HT-29 (cell line): ENCODE results near the gene TEAD3. TPM values are rescaled to one million over a fixed set of nuclear protein-coding genes. Genes with fewer than 3 reads are reported as not detected.

ENCODE experiments used
- DNase-seq: peaks from one replicate; pipeline ENCODE4 v3.0.0-alpha.2; 2015; ENCODE audit warnings: low spot score
- total RNA-seq: library from RNA; depleted of rRNA; stranded (reverse); fragments of >200 nt; shearing (Covaris generic); gene quantifications from 2 replicates; pipeline ENCODE4 v1.2.3, GENCODE V29; 2014

Gene TEAD3
- total RNA-seq, 1 experiment from 2014 or later = 27.4 TPM

DNA sequence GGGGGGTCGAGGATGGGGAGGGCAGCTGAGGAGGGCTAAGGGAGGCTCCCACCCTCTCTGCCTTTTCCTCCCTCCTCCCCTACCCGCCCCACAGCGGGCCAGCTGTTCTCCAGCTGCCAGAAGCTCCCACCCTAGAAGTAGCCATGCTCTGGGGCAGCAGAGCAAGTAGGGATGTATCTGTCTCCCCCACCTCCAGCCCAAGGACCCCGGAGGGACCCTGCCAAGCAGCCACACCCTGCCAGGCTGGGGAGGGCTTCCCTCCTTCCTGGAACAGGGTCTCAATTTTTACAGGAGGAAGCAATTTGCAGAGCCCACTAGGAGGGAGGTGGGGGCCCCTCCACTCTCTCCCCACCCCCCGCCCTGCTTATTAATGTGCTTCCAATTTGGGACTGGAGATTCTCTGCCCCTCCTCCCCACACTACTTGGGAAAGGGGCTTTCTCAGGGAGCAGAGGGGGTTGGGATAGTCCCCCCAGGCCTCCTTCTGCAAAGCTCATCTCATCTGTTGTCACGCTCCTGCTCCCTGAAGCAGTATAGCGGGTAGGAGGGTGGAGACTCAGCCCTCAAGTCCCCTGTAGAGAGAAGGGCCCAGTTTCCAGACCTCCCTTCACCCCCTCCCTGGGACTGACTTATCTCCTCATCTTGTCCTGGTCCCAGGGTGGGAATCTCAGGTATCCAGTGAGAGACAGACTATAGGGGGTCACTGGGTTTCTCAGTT lies 4.5 kb downstream of the TEAD3 start:
- DNase-seq = no peak

DNA sequence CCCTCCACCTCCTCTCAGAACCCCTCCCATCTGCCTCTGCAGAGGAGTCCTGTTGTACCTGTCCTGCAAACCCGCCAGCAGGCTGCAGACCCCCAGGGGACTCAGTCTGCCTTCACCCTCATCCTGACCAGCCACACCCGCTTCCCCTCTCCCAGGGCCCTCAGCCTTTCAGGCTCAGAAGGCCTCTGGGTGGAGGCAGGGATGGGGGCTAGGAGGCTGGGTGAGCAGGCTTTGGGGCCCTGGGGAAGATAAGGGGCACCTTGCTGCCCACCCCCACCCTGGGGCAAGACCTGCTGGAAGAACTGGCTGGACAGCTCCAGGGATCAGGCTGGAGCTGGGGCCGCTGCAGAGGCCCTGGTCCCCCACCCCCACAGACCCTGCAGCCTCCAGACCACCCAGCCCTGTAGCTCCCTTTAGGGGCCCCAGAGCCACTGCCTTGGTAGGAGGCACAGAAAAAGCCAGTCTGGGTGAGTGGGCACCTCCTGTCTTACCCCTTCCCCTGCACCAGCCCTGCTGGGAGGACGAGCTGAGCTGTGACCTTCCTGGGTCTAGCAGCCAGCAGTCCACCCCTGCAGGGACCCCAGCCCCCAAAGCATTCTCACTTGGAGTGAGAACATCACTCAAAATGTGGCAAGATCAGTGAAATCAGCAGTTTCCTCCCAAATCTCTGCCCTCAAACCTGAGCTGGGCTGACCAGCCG lies 5.2 kb downstream of the TEAD3 start:
- no peak for DNase-seq

- no peak for DNase-seq
Observed at GRCh38 chr6:35490821-35491557, 5.9 kb downstream of the TEAD3 start.

DNA sequence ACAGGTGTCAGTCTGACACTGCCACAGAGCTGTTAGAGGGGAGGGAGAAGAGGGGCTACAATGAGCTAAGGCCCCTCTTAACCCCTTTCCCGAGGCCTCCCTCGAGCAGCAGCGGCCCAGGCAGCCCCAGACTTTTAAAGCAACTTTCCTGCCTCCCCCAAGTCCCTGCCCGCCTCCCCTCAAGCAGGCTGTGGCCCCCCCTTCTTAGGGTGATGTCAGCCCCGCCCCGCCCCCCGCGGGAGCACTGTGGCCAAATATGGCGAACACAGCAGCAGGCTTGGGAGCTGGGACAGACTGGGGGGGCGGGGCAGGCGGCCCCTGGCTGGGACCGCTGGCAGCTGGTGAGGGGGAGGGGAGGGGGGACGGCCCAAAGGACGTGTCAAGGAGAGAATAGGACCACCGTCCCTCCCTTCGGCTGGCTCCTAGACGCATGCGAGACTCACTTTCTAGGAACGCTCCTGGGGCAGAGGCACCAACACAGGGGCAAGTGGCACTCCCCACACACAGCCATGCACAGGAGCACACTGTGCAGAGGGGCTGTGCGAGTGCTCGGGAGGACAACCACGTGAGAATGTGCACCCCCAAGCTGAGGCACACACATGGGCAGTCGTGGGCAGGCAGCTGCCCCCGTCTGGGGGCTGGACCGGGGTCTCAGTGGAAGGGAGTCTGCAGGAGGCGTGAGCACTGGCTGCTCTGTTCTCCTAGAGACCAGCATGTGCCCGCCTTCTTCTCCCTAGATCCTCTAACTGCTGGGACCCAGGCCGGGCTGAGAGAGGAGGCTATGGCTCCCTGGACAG lies 6.7 kb downstream of the TEAD3 start:
- no peak for DNase-seq

GRCh38 chr6:35489066-35489465 lies 7.8 kb downstream of the TEAD3 start:
- DNase-seq = no peak

DNA sequence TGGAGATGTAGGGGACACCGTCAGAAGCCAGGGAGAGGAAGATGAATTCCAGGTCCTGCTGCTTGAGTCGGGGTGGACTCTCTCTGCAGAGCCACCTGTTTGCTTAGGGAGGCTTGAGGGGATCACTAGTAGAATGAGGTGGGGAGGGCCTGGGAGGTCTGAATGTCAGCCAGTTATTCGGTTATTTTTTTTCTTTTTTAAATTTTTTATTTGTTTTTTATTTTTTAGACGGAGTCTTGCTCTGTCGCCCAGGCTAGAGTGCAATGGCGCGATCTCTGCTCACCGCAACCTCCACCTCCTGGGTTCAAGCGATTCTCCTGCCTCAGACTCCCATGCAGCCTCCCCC lies 8.4 kb downstream of the TEAD3 start:
- no peak for DNase-seq

DNA sequence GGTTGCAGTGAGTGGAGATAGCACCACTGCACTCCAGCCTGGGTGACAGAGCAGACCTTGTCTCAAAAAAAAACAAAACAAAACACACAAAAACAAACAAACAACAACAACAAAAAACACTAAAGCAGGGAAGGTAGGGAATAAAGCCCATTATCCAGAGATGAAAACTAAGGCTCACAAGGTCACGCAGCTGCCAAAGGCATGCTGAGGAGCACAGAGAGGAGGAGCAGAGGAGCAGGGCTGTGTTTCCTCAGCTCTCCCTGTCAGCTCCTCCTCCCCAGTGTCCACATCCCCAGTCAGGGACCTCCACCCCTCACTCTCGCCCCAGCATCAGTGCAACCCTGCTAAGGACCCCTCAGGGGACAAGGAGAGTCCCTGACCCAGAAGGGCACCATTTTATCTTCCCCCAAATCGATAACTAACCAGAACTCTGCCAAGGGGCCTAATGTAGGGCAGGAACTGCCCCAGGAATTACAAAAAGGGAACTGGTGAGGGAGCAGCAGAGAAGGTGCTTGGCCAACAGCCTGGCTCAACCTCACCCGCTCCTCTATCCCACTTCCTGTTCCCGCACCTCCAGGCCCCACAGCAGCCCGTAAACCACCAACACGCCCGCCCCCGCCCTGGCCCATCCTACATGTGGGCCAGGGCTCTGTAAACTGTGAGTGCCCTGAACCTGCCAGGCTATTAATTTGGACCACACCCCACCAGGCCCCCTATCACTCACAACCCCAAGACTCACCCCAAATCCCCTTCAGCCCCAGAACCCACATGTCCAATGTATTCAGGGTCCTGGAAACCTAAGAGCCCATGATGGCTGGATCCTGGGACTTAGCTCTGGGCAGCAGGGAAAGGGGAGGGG lies 9.0 kb downstream of the TEAD3 start:
- DNase-seq = peak; percentile 81

DNA sequence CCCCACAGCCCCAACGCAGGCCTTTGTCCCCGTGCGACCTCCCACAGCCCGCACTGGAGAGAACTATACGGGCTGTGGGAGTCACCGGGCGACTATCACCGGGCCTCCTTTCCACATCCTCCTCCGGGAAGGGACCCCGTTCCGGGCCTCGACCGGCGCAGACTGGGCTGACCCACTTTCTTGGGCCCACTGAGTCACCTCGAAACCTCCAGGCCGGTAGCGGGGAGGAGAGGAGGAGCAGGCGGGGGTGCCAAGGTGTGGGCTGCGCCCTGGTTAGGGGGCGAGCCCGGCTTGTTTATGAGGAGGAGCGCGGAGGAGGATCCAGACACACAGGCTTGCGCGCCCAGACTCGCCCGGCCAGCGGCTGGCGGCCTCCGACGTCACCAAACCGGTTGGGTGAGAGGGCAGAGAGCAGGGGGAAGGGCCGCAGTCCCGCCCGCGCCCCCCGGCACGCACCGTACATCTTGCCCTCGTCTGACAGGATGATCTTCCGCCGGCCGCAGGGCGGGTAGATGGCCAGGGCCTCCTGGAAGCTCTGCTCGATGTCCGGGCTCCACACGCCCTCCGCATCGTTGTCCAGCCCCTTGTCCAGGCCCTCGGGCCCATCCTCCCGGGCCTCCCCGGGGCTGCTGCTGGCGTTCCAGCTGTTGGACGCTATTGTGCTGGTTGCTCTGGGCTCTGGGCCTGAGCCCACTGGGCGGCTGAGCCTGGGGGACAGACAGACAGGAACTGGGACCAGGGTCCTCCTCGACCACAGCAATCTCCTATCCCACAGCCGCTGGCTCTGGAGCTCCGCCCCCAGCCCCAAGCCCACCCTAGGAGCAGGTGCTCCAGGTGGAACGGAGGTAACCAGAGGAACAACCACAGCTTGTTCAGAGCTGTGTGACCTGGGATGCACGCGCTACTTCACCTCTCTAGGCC lies 10.6 kb downstream of the TEAD3 start:
- DNase-seq = peak; percentile 94

GRCh38 chr6:35485402-35485877 lies 11.4 kb downstream of the TEAD3 start:
- DNase-seq = peak; percentile 65

GRCh38 chr6:35484921-35485392 lies 11.9 kb downstream of the TEAD3 start:
- DNase-seq = peak; percentile 42

GRCh38 chr6:35483893-35484645 lies 12.8 kb downstream of the TEAD3 start:
- no peak for DNase-seq

DNA sequence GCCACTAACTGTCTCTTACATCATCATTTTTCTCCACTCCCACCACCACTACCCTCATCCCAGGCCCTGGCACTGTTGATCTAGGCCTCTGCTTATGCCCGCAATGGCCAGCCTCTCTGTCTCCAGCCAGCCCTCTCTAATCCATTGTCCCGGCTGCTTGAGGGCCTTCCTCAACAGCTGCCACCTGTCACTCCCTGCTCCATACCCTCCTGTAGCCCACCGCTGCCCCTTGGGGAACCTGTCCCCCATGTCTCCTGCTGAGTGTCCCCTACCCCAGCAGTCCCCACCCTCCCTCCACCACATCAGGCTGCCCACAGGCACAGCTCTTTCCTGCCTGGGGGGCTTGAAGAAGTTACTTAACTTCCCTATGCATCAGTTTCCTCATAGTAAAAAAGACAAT lies 13.4 kb downstream of the TEAD3 start:
- DNase-seq = no peak

DNA sequence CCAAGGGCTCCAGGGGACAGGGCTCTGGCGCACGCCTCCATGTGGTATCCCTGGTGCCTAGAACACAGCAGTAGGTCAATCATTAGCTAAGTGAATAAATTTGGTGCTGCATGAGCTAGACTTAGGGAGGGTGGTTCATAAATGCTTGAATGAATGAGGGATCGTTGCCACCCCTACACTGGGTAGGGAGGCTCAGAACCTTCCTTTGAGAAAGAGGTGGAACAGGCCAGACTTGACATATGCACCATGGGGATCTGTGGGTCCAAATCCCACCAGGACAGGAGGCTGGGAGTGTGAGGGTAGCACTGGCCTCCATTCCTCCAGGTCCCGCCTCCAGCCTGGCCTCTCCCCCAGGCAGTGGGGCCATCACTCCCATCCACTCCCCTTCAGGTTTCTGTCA lies 13.8 kb downstream of the TEAD3 start:
- no peak for DNase-seq

GRCh38 chr6:35481226-35481625 lies 15.7 kb downstream of the TEAD3 start:
- no peak for DNase-seq

GRCh38 chr6:35480176-35480575 lies 16.7 kb downstream of the TEAD3 start:
- no peak for DNase-seq

- no peak for DNase-seq
Observed at GRCh38 chr6:35478259-35478658, 18.6 kb downstream of the TEAD3 start.

- no peak for DNase-seq
Observed at GRCh38 chr6:35477551-35478179, 19.2 kb downstream of the TEAD3 start.

DNA sequence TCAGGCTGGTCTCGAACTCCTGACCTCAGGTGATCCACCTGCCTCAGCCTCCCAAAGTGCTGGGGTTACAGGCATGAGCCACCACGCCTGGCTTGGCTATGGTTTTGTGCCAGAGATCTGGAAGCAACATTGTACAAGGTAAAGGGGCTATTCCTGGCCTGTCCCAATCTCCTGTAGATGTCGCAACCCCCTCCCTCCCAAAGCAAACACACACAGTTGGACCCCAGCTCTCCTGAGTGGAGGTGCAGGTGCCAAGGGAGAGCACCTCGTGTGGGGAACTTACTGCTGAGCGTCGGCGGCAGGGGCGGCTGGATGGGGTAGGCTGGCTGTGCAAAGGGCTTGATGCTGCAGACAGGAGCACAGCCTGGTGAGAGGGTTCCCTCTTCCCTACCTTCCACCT lies 19.9 kb downstream of the TEAD3 start:
- DNase-seq = no peak
